NCI-H146 treated with DMSO at 0.1 percent for 48 hours (cell line): ENCODE results near the gene CHL1.
A peak's percentile ranks its signal among the peaks of the same experiment; 100 is the strongest.
"Not testable (repeated sequence)": the region's sequence is repeated elsewhere in the genome, so short reads cannot be mapped to it uniquely, and the experiment has no call there.

Experiments
- DNase-seq: peaks from one replicate; lab custom pipeline; 2025; ENCODE audit not compliant: unreplicated experiment; lab: John Stamatoyannopoulos, UW

Gene CHL1

GRCh38 chr3:330494-331115, 134.0 kb downstream of the CHL1 start:
- no peak for DNase-seq

DNA sequence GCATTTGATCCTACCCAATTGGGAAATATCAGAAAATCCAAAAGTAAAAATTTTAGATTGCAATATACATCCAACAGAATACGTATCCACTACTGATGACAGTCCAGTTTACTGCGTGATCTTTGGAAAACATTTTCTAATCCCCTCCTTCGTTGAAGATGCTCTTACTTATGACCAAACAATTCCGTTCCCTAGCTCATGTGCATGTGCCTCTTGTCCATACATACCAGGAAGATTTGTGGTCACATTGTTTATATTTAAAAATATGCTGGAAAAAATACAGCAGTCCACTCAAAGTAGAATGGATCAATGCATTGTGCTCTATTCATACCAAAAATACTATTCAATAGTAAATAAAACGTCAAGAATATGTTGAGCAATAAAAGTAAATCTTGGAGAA, 135.3 kb downstream of the CHL1 start:
- DNase-seq, result no peak

- DNase-seq, result no peak
Measured at GRCh38 chr3:332701-333100, 136.1 kb downstream of the CHL1 start.

DNA sequence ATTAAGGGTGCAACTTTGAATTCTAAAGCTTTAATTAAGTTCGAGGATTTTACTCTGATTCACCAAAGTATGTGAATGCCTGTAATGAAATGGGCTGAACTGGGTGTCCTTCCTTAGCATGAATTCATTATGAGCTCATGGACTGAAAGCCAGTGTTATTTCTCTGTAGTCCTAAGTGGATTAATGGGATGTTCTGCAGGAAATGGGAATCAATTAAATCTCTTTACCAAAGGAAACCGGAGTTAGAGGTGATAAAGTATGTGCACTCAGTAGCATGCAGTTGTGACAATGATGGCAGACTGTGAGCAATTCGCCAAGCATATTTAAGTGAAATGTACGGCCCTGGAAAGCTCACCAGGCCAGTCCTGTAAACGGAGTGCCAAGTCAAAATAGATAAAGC, 138.7 kb downstream of the CHL1 start:
- DNase-seq, result peak; percentile 23

GRCh38 chr3:339351-339750, 142.8 kb downstream of the CHL1 start:
- DNase-seq, result no peak

- DNase-seq, result no peak
Measured at GRCh38 chr3:341998-342397, 145.4 kb downstream of the CHL1 start.

DNA sequence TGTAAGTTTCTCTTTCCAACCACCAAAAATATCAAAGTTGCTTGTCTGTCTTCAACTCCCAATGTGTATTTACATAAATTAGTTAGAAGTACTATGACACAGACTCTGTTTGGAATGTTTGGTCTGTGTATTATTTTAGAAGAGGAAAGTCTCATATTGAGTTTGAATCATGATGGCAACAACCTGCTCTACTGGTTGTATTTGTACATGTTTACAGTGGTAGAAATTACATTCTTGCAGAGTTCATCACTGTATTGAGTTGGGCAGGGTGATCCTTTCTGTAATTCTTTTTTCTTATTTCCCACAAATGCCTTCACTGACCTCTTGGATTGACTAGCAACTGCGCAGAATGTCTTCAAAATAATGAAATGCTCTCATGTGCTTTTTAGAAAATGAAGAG, 149.6 kb downstream of the CHL1 start:
- DNase-seq, result no peak

DNA sequence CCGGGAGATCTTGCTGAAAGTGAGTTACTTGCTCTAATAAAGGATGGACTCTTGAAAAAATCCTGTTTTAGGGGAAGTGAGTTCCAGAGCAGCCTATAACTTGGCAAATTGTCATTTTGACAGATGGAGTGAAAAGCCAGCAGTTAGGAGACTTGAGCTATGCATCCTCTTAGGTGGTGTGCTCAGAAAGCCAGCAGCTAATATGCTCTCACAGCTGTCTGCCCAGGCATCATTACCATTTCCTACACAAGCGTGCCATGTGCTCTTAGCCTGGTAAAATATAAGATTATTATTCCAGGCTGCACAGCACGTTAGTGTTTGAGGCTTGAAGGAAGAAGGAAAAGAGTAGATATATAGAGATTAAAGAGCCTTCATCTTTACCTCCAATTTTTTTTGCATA, 151.0 kb downstream of the CHL1 start:
- no peak for DNase-seq

DNA sequence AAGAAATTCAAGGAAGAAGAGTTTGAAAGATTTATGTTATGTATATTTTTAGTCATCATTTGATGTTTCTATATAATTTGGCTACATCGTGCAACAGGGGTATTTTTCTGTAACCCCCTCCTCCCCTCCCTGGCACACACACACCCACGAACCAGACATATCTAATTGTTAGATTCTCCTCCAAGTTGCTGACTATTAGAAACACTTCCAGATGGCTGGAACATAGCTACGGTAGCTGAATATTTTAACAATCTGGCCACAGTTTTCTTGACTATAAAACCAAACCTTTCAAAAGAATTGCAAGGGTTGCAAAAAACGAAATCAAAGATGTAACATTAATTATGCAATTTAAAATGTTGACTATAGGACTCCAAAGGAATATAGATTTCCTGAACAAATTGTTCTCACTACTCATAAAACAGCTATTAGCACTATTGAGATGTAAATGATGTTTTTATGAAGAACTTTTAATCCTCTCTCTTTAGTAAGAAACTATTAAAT, 154.4 kb downstream of the CHL1 start:
- no peak for DNase-seq

DNA sequence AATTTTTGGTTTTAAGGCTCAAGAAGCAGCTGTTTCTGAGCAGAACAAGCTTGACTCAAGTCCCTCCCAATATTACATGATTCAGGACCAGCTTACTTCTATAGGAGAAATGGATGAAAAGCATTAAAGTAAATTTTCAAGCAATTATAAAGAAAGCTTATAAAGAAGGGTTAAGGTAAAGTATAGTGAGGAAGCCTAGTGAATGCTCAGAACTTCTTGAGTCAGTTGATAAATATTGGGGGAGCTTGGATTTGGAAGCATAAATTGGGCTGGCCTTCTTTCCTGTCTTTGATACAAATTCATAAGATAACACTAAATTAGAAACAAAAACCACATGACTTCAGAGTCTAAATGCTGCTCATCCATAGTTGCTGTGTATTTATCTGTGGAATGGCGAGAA, 156.0 kb downstream of the CHL1 start:
- no peak for DNase-seq

- no peak for DNase-seq
Measured at GRCh38 chr3:353191-353739, 156.7 kb downstream of the CHL1 start.

GRCh38 chr3:354432-354831, 157.9 kb downstream of the CHL1 start:
- DNase-seq, result peak; percentile 11

DNA sequence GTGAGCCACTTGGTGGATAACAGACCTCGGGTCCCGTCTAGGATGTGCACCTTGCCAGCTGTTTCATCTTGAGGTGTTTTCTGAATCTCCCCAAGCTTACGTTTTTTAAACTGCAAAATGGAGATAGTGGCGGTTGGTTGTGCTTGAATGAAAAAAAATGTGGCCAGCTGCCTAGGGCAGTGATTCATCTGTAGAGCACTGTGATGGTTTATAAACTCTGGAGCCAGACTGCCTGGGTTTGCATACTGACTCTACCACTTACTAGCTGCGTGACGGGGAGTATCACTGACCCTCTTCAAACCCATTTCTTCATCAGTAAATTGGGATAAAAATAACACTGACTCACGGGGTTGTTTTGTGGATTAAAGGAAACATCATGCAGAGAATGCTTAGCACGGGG, 159.1 kb downstream of the CHL1 start:
- no peak for DNase-seq

GRCh38 chr3:356952-357351, 160.4 kb downstream of the CHL1 start:
- DNase-seq, result no peak

GRCh38 chr3:359672-360071, 163.1 kb downstream of the CHL1 start:
- no peak for DNase-seq

DNA sequence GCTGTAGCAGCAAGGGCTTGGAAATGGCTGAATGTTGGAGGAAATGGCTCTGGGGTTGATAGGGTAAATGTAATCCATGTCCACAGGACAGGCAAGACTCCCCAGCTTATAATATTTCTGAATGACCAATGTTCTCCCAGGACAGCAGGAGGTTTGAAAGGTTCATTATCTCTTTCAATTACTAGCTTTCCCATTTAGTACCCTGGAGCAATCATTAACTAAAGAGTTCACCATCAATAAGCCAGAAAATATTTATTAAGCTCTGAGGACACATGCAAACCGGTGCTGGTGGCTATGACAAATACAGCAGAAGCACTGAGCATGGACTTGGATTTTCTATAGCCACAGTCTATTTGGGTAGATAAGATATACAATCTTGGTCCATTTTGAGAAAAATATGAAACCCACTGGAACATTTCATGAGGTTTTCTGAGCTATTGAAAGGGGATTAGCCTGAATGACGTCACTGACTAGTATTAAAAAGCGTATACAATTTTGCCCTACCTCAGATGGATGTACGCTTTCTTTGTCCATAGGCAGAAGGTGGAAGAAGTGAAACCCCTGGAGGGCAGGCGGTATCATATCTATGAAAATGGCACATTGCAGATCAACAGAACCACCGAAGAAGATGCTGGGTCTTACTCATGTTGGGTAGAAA, 166.2 kb downstream of the CHL1 start:
- no peak for DNase-seq

DNA sequence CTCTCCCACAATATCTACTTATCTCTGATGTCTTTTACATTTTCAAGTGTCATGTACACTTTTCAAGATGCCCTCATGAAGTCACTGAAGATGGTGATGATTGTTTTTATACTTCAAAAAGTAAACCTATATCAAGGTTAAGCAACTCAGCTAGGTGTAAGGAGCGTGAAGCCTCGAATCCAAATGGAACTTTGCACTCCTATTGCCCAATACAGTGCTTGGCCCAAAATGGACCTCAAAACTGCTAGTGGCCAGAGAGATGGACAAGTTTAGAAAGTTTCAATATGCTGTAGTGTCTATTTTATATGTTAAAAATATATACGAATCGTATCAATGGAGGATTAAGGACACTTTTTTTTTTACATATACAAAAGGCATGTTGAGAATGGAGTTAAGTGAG, 167.7 kb downstream of the CHL1 start:
- no peak for DNase-seq

DNA sequence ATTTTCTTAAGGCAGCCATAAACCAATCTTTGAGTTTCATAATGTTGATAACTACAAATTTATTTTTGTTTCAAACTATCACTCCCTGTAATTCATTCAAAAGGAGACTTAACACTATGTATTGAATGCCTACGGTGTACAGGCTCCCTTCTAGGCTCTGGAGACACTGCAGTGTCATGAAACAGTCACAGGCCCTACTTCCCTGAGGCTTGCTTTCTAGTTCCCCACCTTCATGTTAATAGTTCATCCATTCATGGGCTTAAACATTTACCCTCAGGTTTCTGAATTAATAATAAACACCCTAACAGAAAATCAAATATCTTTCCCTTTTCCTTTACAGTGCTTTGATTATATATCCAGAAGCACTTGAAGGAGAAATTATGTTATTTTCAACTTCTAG, 168.7 kb downstream of the CHL1 start:
- no peak for DNase-seq

DNA sequence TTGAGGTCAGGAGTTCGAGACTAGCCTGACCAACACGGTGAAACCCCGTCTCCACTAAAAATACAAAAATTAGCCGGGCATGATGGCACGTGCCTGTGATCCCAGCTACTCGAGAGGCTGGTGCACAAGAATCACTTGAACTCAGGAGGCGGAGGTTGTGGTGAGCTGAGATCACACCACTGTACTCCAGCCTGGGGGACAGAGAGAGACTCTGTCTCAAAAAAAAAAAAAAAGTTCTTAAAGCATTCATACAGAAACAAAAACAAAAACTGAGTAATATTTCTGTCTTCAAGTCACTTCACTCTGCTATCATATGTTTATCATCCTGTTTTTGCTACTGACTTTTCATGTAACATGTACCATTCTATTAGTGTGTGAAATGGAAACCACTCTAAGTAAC, 169.7 kb downstream of the CHL1 start:
- not testable (repeated sequence) for DNase-seq

DNA sequence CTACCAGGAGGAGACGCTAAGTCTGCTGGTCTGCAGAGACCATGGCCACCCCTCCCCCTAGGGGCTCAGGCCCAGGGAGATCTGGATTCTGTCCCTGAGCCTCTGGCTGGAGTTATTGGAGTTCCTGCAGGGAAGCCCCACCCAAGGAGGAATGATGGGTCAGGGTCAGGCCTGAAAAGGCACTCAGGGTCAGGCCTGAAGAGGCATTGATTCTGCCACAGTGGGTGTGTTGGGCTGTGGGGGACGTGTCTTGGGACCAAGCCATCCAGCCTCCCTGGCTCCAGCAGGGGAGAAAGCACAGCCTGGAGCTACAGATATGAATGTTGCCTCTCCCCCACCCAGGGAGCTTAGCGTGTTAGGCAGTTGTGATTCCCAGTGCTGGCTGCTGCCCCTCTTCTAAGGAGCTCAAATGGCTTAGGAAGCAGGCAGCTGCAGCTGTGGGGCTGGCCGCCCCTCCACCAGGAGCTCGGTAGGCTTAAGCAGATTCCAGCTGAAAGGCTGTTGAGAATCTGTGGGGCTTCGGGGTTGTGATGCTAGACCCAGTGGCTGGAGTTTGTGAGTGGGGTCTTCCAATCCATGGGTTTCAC, 176.7 kb downstream of the CHL1 start:
- no peak for DNase-seq

- no peak for DNase-seq
Measured at GRCh38 chr3:374459-374858, 177.9 kb downstream of the CHL1 start.

DNA sequence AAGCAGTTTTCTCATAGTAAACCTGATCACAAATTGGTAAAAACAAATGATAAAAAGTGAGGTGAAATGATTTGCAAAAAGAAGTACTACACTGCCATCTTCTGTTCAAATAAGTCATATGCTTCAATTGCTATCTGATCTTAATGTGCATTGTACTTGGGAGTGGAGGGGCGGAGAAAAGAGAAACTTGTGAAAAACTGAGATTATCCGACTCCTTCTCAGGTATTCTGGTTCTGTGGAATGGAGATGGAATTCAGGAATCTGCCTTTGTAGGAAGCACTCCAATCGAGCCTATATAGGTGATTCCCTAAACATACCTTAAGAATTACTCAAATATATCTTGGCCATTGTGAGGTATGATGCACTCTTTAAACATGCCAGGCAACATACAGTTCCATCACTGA, 180.6 kb downstream of the CHL1 start:
- peak; percentile 12 for DNase-seq
